Measurements from ENCODE around the gene DHRS3. TPM values are rescaled to one million over a fixed set of nuclear protein-coding genes. Genes with fewer than 3 reads are reported as not detected.

DHRS3 gene
- total RNA-seq, 1 experiment from 2014 or later, result 87.0 TPM

DNA sequence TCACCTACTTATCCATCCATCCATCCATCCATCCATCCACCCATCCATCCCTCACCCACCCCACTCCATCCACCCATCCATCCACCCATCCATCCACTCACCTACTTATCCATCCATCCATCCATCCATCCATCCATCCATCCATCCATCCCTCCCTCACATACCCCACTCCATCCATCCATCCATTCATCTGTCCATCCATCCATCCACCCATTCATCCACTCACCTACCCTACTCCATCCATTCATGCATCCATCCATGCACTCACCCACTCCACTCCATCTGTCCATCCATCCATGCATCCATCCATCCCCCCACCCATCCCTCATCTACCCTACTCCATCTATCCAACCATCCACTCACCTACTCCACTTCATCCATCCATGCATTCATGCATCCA is 34.5 kb downstream of the DHRS3 start:
- ChIA-PET RAD21 (ENCODE audit: low non-redundant PET in 1 of 2, low total read pairs in 2 of 2, uncharacterized antibody in 2 of 2, unreplicated experiment in 2 of 2) (no interaction called here), POLR2A (no interaction called here), CTCF (no interaction called here)
- intact Hi-C loops (cut with micrococcal nuclease), result no loop called here
- Histone ChIP-seq H3K4me2 (ENCODE audit: low read length) (no peak overlapping the region), H3K9me2 (ENCODE audit: insufficient read depth) (no peaks in the 10 kb centered on the region), H4K20me1 (ENCODE audit: insufficient read depth) (no peaks in the 10 kb centered on the region), H3K9me3 (ENCODE audit: control insufficient read depth in 1 of 2, insufficient read depth in 1 of 2, low read depth in 1 of 2, low read length in 2 of 2) (no peaks in the 10 kb centered on the region), H3K9ac (ENCODE audit: low read length) (no peak overlapping the region), H3K79me2 (ENCODE audit: insufficient read depth, low read length) (peaks cover 14% of the 10 kb centered on the region; the same call in 1 of the 2 replicates), H3K36me3 (ENCODE audit: control insufficient read depth in 1 of 2, insufficient read depth in 2 of 2, low read length in 2 of 2) (peaks cover 0 to 12% of the 10 kb centered on the region in 2 experiments; a peak in 1 of 4 replicates), H3K27ac (ENCODE audit: low read depth, low read length) (no peak overlapping the region), H2AFZ (ENCODE audit: low read depth, low read length, poor library complexity, severe bottlenecking) (no peak overlapping the region), H3K27me3 (ENCODE audit: insufficient read depth, low read length) (no peaks in the 10 kb centered on the region), H3K4me1 (ENCODE audit: control insufficient read depth in 1 of 2, insufficient read depth in 2 of 2, low read length in 2 of 2) (peaks cover 7 to 15% of the 10 kb centered on the region in 2 experiments), H3K4me3 (replicated peaks in 1 of 2; ENCODE audit: low read depth in 1 of 2, low read length in 2 of 2) (no peak overlapping the region)
- TF ChIP-seq EZH2phosphoT487 (IDR thresholded peaks at IDR 0.05; ENCODE audit: borderline replicate concordance), result no peak
- TF ChIP-seq CTCF (IDR thresholded peaks at IDR 0.05 in 2 of 3, conservative IDR thresholded peaks at IDR 0.05 in 1 of 3; ENCODE audit: borderline replicate concordance in 1 of 3, insufficient read depth in 1 of 3, low read depth in 2 of 3, low read length in 2 of 3), result no peak
- no peak for TF ChIP-seq YY1 (IDR thresholded peaks at IDR 0.05; ENCODE audit: extremely low read depth, insufficient replicate concordance, low read depth, low read length)
- TF ChIP-seq JUND (IDR thresholded peaks at IDR 0.05), result no peak
- TF ChIP-seq POLR2AphosphoS5 (IDR thresholded peaks at IDR 0.05; ENCODE audit: low read depth, low read length), result no peak
- no peak for TF ChIP-seq ZNF274 (IDR thresholded peaks at IDR 0.05; ENCODE audit: low read depth, low read length)
- TF ChIP-seq TCF7L2 (IDR thresholded peaks at IDR 0.05; ENCODE audit: borderline replicate concordance, extremely low read depth, insufficient read depth, insufficient read length), result no peak
- no peak for TF ChIP-seq EZH2 (IDR thresholded peaks at IDR 0.05)
- TF ChIP-seq, protein P1, sequence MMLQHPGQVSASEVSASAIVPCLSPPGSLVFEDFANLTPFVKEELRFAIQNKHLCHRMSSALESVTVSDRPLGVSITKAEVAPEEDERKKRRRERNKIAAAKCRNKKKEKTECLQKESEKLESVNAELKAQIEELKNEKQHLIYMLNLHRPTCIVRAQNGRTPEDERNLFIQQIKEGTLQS (IDR thresholded peaks at IDR 0.05), result no peak
- TF ChIP-seq EGR1 (IDR thresholded peaks at IDR 0.05; ENCODE audit: low read depth), result no peak
- BruUV-seq (replicated peaks), result no TSS peak
- DNase-seq (ENCODE audit: low read depth, low spot score), result no peak
- ATAC-seq, result no peak

All from HCT116 (cell line).